GM12801 (cell line): ENCODE data around the gene CCND1.

ENCODE experiments used
- CTCF ChIP-seq: IDR thresholded peaks from one replicate; pipeline ENCODE4 v1.5.1; 2011; ENCODE audit warnings: control low read depth; ENCODE audit not compliant: insufficient read length; ENCODE audit errors: extremely low read depth

The CCND1 gene

DNA sequence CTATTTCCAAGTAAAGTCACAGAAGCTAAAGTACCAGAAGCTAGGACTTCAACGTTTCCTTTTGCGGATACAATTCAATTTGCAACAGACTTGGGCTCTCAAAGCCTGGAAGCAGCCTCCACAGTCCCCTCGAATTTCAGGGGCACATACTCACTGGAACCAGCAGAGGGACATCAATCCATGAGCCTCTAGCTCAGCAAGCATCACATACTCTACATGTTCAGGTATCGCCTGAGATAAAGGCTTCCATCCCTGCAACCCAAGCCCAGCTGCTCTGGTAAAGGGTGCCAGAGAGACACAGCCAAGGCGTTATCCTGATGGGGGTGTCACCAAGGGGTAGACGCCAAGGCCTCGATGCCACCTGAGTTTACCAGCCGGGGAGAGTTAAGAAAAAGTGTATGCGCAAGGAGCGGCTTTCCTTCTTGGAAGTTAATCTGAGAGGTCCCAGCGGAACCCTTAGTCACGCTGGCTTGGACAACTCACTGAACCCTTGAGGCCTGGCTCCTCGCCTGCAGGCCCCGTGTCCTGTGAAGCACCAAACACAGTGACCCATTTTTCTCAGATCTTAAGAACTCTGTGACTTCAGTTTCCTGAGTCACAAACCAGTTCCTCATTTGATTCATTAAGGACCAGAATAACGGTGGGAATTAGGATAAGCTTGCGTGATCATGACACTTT lies 21.2 kb downstream of the CCND1 start:
- TF ChIP-seq CTCF: no peak

DNA sequence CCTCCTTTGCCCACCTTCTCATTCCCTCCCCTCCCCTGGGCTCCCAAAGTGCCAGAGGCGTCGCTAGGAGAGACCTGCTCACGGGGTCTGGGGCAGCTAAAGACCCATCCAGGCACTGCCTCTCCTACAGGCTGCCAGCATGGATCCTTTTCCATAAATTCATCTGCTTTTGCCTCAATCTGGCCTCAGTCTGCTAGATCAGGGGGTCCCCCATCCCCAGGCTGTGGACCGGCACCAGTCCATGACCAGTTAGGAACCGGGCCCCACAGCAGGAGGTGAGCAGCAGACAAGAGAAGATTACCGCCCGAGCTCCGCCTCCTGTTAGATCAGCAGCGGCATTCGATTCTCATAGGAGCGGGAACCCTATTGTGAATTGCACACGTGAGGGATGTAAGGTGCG lies 21.9 kb downstream of the CCND1 start:
- TF ChIP-seq CTCF: no peak

DNA sequence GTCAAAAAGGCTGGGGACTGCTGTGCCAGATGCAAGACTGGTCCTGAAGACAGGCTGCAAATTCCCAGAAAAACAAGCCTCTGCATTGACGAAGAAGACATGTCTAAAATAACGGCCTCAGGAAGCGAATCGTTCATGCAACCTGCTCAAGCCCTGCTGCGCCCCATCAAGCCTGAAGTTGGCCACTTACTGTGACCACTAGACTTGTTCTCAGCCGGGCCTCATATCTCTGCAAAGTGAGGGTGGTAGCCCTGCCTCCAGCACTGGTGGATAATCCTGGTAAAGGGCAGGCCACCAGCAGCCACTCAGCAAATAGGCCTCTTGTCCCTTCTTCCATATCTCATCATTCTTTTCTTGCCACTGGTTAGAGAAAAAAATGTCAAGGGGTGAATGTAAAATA lies 22.4 kb downstream of the CCND1 start:
- TF ChIP-seq CTCF: no peak

DNA sequence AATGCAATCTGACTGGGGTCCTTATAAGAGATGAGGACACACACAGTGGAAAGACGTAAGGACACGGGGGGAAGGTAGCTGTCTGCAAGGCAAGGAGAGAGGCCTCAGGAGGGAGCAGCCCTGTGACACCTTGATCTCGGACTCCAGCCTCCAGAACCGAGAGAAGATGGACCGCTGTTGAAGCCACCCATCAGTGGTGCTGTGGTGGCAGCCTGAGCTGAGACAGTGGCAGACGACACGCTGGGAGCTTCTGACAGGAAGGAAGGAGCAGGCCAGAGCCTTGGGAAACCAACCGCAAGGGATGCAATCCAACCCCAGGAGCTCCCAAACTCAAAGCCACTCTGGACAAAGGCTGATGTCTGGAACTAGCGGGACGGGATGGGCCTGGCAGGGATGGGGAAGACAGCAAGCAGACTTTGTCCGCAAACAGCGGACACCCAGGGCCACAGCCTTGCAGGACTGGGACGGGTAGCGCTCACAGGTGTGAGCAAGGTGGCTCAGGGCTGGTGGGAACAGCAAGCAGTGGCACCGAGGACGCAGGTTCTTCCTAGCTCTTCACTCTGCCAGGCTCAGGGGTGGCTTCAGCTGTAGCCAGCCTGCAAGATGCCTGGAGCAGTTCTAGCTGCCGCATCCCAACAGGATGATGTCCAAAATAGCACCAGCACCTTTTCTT lies 23.3 kb downstream of the CCND1 start:
- TF ChIP-seq CTCF: no peak

DNA sequence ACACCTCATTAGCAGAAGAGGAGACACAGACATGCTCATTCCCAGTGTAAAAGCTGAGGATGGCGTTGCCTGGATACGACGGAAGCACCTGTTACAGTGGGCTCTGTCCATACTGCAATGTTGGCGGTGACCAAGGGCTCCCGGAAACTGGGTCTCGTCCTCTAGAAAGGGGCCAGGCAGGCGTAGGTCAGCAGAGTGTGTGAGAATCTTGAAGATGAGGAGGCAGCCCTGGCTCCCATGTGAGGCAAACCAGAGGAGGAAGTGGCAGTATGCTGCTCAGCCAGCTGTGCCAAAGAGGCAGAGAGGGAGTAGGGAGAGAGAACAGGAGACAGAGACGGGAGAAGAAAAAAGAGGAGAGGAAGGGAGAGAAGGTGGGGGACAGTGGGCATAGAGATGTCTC lies 23.9 kb downstream of the CCND1 start:
- TF ChIP-seq CTCF: no peak

- no peak for TF ChIP-seq CTCF
Observed at GRCh38 chr11:69665669-69666068, 24.7 kb downstream of the CCND1 start.

- TF ChIP-seq CTCF: no peak
Observed at GRCh38 chr11:69666261-69666660, 25.3 kb downstream of the CCND1 start.
